HUES6 (cell line): ENCODE measurements around the gene EPHB1.

Source experiments
- H3K27ac ChIP-seq: 2 replicates; pipeline ENCODE4 v1.7.0; 2013; ENCODE audit warnings: low read depth, mild to moderate bottlenecking, low read length, inconsistent platforms
- H3K27me3 ChIP-seq: 2 replicates; pipeline ENCODE4 v1.6.1; 2013; ENCODE audit warnings: low read length; ENCODE audit not compliant: control insufficient read depth, insufficient read depth
- H3K36me3 ChIP-seq: 2 replicates; pipeline ENCODE4 v1.6.1; 2013; ENCODE audit warnings: low read length; ENCODE audit not compliant: control insufficient read depth, insufficient read depth
- H3K4me1 ChIP-seq: 2 replicates; pipeline ENCODE4 v1.6.1; 2013; ENCODE audit warnings: low read length; ENCODE audit not compliant: control insufficient read depth, insufficient read depth
- H3K4me3 ChIP-seq: 2 replicates; pipeline ENCODE4 v1.5.1; 2013; ENCODE audit warnings: low read depth, low read length
- H3K9ac ChIP-seq: one replicate; pipeline ENCODE4 v1.6.1; 2013; ENCODE audit warnings: mild to moderate bottlenecking, low read length
- H3K9me3 ChIP-seq: 2 replicates; pipeline ENCODE4 v1.6.1; 2013; ENCODE audit warnings: low read depth, low read length; ENCODE audit not compliant: control insufficient read depth, insufficient read depth

EPHB1 gene

DNA sequence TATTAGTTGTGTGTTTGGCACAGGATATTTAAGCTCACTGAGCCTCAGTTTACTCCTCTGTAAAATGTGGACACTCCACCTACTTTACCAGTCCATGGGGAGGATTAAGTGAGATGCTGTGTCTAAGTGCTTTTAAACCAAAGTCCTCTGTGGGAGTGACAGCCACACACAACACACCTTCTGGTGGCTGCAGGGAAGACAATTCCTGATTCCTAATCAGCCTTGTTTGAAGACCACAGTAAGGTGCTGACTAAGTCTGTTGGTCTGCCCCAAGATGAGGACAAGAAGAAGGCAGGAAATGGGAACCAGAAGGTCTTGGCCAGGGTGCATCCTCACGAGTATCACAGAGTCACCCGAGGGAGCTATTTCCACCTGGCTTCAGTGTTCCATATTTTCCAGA, 52.3 kb downstream of the EPHB1 start:
- Histone ChIP-seq H3K9ac (no peak overlapping the region), H3K9me3 (no peaks in the 10 kb centered on the region), H3K27ac (no peak overlapping the region), H3K27me3 (no peaks in the 10 kb centered on the region), H3K36me3 (no peaks in the 10 kb centered on the region), H3K4me1 (peaks cover 20% of the 10 kb centered on the region; the same call in 1 of the 2 replicates), H3K4me3 (no peak overlapping the region)

DNA sequence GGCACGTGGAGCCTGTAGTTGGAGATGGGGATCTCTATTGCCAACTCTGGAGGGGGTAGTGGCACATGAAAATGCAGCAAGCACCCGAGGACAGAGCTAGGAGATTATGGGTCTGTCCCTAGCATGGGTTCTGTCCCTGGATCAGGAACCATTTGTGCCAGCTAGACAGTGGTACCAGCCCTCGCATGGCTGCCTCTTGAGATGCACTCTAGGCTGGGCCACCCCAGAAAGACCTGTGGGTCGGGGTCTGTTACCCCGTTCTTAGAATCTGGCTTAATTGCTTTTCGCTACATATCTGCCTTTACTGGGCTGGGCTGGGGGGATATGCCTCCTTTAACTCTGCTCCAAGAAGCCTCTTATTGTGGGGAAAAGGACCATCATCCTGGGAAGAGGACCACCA, 54.5 kb downstream of the EPHB1 start:
- Histone ChIP-seq H3K36me3 (no peaks in the 10 kb centered on the region), H3K27ac (no peak overlapping the region), H3K4me3 (no peak overlapping the region), H3K27me3 (no peaks in the 10 kb centered on the region), H3K9me3 (no peaks in the 10 kb centered on the region), H3K9ac (no peak overlapping the region), H3K4me1 (peaks cover 20% of the 10 kb centered on the region; the same call in 1 of the 2 replicates)

DNA sequence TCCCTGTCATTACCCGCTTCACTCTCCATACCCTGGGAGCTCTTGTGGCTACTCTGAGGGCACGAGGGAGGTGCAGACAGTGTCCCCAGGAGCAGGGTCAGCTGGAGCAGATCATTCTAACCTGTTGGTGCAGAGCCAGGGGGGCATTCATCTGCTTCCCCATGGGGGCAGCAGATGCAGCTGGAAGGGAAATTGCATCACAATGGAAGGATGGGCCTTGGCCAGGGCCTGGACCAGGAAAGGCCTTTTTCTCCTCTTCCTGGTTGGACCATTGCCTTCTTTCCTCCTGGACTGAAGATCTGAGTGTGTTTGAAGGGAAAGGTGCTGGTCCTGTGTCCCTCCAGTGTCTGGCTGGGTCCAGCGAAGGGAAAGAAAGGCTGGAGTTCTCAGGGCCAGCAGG, 55.7 kb downstream of the EPHB1 start:
- H3K9ac ChIP-seq = no peak overlapping the region
- no peaks in the 10 kb centered on the region for H3K9me3 ChIP-seq
- no peak overlapping the region for H3K4me3 ChIP-seq
- no peaks in the 10 kb centered on the region for H3K27me3 ChIP-seq
- H3K36me3 ChIP-seq = no peaks in the 10 kb centered on the region
- H3K27ac ChIP-seq = no peak overlapping the region
- peaks cover 20% of the 10 kb centered on the region; the same call in 1 of the 2 replicates for H3K4me1 ChIP-seq

DNA sequence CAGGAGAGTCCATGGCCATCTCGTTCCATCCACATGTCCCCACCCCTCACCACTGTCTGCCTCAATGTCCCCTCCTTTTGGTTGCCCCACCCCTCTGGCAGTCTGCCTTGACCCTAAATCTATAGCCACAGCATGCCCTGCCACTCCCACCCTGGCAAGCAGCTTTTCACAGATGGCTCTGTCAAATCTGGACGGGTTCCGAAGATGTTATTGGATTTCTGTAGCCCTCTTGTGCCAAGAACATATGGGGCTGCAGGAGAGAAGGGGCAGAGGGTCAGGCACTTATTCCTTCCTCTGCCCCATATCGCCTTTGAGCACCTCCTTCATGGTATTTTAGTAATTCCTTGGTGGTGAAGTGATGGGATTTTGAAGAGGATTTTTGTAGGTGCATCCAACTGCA, 57.1 kb downstream of the EPHB1 start:
- H3K4me1 ChIP-seq = peaks cover 12% of the 10 kb centered on the region; the same call in 1 of the 2 replicates
- no peak overlapping the region for H3K27ac ChIP-seq
- H3K4me3 ChIP-seq = no peak overlapping the region
- no peaks in the 10 kb centered on the region for H3K9me3 ChIP-seq
- H3K36me3 ChIP-seq = no peaks in the 10 kb centered on the region
- H3K9ac ChIP-seq = no peak overlapping the region
- no peaks in the 10 kb centered on the region for H3K27me3 ChIP-seq

DNA sequence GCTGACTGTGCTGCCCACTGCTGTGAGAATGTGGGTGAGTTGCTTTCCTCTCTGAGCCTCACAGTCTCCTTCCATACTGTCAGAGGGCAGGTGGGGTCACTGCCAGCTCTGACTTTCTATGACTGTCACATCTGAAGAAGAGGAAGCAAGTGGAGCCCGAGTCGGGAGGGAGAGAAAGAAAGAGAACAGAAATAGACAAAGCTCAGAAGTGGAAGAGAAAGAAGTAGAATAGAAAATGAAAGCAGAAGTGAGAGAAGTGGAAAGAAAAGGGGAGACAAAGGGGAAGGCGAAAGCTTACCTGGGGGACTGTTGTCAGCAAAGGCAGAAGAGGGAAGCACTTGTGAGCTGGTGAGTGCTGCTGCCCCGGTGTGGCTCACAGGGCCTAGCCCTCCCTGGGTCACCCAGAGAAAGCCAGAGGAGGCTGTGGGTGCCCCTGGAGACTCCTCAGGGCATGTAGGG, 57.9 kb downstream of the EPHB1 start:
- Histone ChIP-seq H3K9me3 (no peaks in the 10 kb centered on the region), H3K36me3 (no peaks in the 10 kb centered on the region), H3K4me1 (peaks cover 7% of the 10 kb centered on the region; the same call in 1 of the 2 replicates), H3K9ac (no peak overlapping the region), H3K27me3 (no peaks in the 10 kb centered on the region), H3K27ac (no peak overlapping the region), H3K4me3 (no peak overlapping the region)

DNA sequence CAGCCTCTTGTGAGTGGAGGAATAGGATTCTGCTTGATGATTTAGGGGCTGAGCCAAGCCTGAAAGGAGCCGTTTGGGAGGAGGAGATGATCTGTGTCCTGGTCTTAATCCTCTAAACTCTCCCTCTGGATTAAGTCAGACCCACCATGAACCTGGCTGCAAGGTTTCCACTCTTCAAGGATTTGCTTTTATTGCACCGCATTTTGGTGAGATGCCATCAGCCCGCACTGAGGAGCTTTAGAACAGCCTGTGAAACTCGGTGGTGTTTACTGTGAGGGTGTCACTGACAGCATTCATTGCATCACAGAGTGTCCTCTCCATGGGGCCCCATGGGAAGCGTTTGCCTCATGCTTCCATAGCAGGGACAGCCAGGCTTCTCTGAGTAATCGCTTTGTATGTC, 59.2 kb downstream of the EPHB1 start:
- H3K9me3 ChIP-seq = no peaks in the 10 kb centered on the region
- H3K27ac ChIP-seq = no peak overlapping the region
- H3K36me3 ChIP-seq = no peaks in the 10 kb centered on the region
- no peak overlapping the region for H3K9ac ChIP-seq
- H3K4me1 ChIP-seq = peaks cover 7% of the 10 kb centered on the region; the same call in 1 of the 2 replicates
- H3K27me3 ChIP-seq = no peaks in the 10 kb centered on the region; the same call in 1 of the 2 replicates
- no peak overlapping the region for H3K4me3 ChIP-seq

DNA sequence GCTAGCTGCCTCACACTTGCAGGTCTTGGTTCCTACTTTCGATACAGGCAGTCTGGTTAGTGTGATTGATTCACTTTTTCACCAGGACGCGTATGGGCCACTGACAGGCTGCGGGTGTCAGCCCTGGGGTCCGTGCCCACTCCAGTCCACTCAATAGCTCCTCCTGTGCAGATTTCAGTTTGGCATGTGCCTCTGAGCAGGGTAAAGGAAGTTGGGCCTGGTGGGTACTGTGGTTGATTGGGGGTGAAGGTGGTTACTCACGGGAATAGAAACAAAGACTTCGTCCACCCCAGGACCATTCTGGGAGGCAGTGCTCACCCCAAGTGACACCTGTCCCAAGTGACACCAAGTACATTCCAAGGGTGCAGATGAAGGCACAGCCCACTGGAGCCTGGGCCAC, 62.3 kb downstream of the EPHB1 start:
- Histone ChIP-seq H3K4me3 (no peak overlapping the region), H3K9me3 (no peaks in the 10 kb centered on the region), H3K4me1 (no peaks in the 10 kb centered on the region), H3K27ac (no peak overlapping the region), H3K27me3 (no peaks in the 10 kb centered on the region; the same call in 1 of the 2 replicates), H3K9ac (no peak overlapping the region), H3K36me3 (no peaks in the 10 kb centered on the region)

DNA sequence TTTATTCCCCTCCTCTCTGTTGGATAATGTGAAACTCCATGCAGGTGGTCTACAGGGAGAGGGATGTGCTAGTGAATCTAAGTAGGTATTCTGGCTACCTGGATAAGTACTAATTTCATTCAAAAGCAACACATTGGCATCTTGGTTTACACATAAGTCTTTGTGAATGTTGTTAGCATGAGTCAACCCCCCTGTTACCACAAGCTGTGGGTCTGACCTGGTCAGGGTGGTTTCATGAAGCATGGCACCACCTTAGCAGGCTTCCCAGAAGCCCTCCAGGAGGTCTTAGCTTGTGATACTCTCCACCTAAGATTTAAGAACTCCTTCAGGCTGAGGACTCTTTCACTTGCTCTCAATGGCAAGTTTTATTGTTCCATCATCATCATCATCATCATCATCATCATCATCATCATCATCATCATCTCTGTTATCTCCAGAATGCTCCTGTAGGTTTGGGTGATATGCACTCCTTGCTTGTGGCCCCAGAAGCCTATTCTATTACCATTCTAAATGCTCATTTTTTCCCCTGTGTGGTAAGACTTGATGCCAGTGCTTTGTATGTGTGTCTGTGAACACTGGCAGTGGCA, 62.8 kb downstream of the EPHB1 start:
- Histone ChIP-seq H3K27me3 (no peaks in the 10 kb centered on the region; the same call in 1 of the 2 replicates), H3K4me1 (no peaks in the 10 kb centered on the region), H3K36me3 (no peaks in the 10 kb centered on the region), H3K27ac (no peak overlapping the region), H3K9me3 (no peaks in the 10 kb centered on the region), H3K9ac (no peak overlapping the region), H3K4me3 (no peak overlapping the region)

DNA sequence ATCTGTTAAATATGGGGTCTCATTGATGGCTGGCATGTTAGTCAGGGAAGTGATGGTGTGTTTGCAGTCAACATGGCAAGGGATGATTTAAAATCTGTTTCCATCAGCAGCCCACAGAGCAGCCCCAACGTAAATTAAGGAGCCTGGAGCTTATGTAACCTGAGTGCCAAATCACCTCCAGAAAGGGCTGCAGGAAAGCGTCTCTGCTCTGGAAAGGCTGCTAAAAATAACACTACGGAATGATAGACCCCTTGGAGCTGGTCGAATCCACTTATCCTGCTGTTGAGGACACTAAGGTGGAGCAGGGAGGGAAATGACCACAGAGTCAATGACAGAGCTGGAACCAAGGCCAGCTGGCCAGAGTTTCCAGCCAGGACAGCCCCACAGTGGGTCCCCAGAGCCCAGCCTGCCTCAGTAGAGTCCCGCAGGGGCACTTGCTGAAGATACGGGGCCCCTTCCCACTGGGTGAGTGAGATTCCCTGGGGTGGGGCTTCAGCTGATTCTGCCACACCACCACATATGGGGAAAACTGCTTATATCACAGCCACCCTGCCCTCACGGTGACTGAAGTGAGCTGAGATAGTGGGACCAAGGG, 63.5 kb downstream of the EPHB1 start:
- no peaks in the 10 kb centered on the region; the same call in 1 of the 2 replicates for H3K27me3 ChIP-seq
- H3K4me1 ChIP-seq = no peaks in the 10 kb centered on the region

DNA sequence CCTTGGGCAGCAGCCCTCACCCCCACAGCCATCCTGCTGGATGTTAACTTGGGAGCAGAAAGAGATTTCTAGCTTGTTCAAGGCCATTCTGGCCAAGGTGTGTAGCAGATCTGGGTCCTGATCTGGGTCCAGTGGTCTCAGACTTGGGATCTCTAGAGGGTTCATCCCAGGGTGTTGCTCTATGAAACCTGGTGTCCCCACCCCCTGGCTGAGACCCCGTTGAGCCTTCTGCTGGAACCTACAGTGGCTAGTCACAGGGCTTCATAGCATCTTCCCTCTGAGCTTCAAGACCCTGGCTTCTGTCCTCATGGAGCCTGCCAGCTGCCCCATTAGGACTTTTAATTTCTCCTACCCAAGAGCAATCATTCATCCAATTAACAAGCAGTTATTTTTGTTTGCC, 64.3 kb downstream of the EPHB1 start:
- Histone ChIP-seq H3K9me3 (no peaks in the 10 kb centered on the region), H3K4me1 (no peaks in the 10 kb centered on the region), H3K27me3 (no peaks in the 10 kb centered on the region; the same call in 1 of the 2 replicates), H3K4me3 (no peak overlapping the region), H3K9ac (no peak overlapping the region), H3K27ac (no peak overlapping the region), H3K36me3 (no peaks in the 10 kb centered on the region)

More for the DNA sequence above, 63.5 kb downstream of the EPHB1 start:
- Histone ChIP-seq H3K27ac (no peak overlapping the region), H3K36me3 (no peaks in the 10 kb centered on the region), H3K9ac (no peak overlapping the region), H3K9me3 (no peaks in the 10 kb centered on the region), H3K4me3 (no peak overlapping the region)

DNA sequence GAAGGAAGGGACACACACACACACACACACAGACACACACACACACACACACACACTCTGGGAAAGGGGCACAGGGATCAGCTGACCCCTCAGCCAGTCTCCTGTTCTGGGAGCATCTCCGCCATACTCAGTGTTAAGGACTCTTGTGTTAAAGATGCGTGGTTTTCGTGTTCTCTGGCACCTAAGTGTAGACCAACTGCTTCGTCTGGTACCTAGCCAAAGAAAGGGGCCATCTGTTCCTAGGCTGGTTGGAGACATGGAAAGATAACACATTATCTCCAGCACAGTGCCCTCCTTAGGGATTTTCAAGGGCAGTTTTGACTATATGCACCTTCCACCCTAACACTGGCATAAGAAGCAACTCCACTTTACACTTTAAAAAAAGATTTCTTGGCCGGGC, 65.1 kb downstream of the EPHB1 start:
- H3K27ac ChIP-seq = no peak overlapping the region
- no peaks in the 10 kb centered on the region for H3K9me3 ChIP-seq
- H3K9ac ChIP-seq = no peak overlapping the region
- no peaks in the 10 kb centered on the region for H3K36me3 ChIP-seq
- H3K27me3 ChIP-seq = no peaks in the 10 kb centered on the region; the same call in 1 of the 2 replicates
- H3K4me1 ChIP-seq = no peaks in the 10 kb centered on the region
- H3K4me3 ChIP-seq = no peak overlapping the region
